Ovary (tissue), 9 donors: ENCODE results near the gene SERPINF2. TPM values are rescaled to one million over a fixed set of nuclear protein-coding genes. Genes with fewer than 3 reads are reported as not detected.
"Not testable (repeated sequence)": the region's sequence is repeated elsewhere in the genome, so short reads cannot be mapped to it uniquely, and the experiment has no call there.

Source experiments
- DNase-seq, 5 donors: peaks; one replicate each; pipeline ENCODE4 v3.0.0-alpha.2; 2019 to 2020
- H3K27ac ChIP-seq, 2 donors: fragments of 200-600 bp; one replicate each; pipeline versions ENCODE4 v1.5.1 to v1.8.0; 2019 to 2022
- H3K27me3 ChIP-seq: fragments of 200-600 bp; one replicate; pipeline ENCODE4 v1.8.0; 2022
- H3K36me3 ChIP-seq: fragments of 200-600 bp; sonication (generic); one replicate; pipeline ENCODE4 v1.5.1; 2019
- H3K4me1 ChIP-seq: one replicate; pipeline ENCODE4 v1.8.1; 2013; ENCODE audit warnings: mild to moderate bottlenecking, moderate library complexity; ENCODE audit not compliant: insufficient read depth
- H3K4me3 ChIP-seq: fragments of 200-600 bp; sonication (generic); one replicate; pipeline ENCODE4 v1.5.1; 2017
- H3K9me3 ChIP-seq, 2 donors: fragments of 200-600 bp in 1 of 2; sonication (generic) in 1 of 2; one replicate each; pipeline versions ENCODE4 v1.5.1 to v1.8.1; 2013 to 2019; ENCODE audit warnings: mild to moderate bottlenecking in 1 of 2, moderate library complexity in 1 of 2
- CTCF ChIP-seq, 3 donors: fragments of 450-650 bp in 2 of 3; fragments of 200-600 bp in 1 of 3; IDR thresholded peaks; one replicate each; pipeline versions ENCODE4 v1.5.1 to v1.8.0; 2016 to 2022; ENCODE audit warnings: antibody characterized with exemption in 3 of 3, mild to moderate bottlenecking in 1 of 3
- EP300 ChIP-seq: sonication (generic); formaldehyde crosslinking; IDR thresholded peaks from one replicate; pipeline ENCODE4 v1.6.1; 2017; ENCODE audit warnings: antibody characterized with exemption
- POLR2A ChIP-seq: fragments of 450-650 bp; IDR thresholded peaks from one replicate; pipeline ENCODE4 v1.6.1; 2017; ENCODE audit warnings: antibody characterized with exemption, mild to moderate bottlenecking, moderate library complexity
- WGBS, 3 donors: extraction: QIAGEN DNeasy Blood & Tissue Kit in 1 of 3; methylation state at CpG; one replicate each; pipeline versions ENCODE4 v1.1.5 to v1.1.7; 2013 to 2017; 5-methylcytosine and 5-hydroxymethylcytosine counted together
- intact Hi-C, 4 donors: fragments of 100-400 bp; cut with DNase I; formaldehyde crosslinking; loops; one replicate each; pipeline versions ENCODE4 v1.11.0 to v1.15.1; 2022 to 2023
- polyA plus RNA-seq, 2 donors: library from polyadenylated mRNA; stranded (reverse); fragments of 200-250 nt in 1 of 2; fragments of 350-450 nt in 1 of 2; fragmentation: Illumina TruSeq in 1 of 2; extraction: RNeasy Lipid Tissue Mini Kit (QIAGEN cat#74804) in 1 of 2; gene quantifications; one replicate each; pipeline ENCODE4 v1.2.3, GENCODE V29; 2013 to 2014
- total RNA-seq, 7 donors: library from RNA; depleted of rRNA in 2 of 7; stranded (reverse); fragments of >200 nt in 2 of 7; fragmentation: NEBNext Ultra II Directional in 3 of 7; extraction: Animal tissue kit (Norgen Biotek cat#: 25700) in 3 of 7; gene quantifications; one replicate each; pipeline versions ENCODE4 v1.1.0 to v1.2.4, GENCODE V29; 2016 to 2023
- donor health status: DM: no; HTN: no; CAD: no; lungs with moderate emphysema.
- donor health status: DM: no; HTN: no; CAD: no.
- donor health status: Bipolar disorder and iron deficiency.
- donor health status: DM: yes; HTN: yes; CAD: no.
- donor health status: DM: no; HTN: no; CAD: no.
- donor health status: DM: yes; HTN: yes; CAD: no.

Gene SERPINF2
- total and polyA plus RNA-seq, 9 donors: 1.7 to 45.2 (median 4.5) TPM

- no peak overlapping the region for H3K4me3 ChIP-seq
- TF ChIP-seq CTCF (IDR thresholded peaks at IDR 0.05) (no peak), POLR2A (no peak), EP300 (no peak)
- H3K36me3 ChIP-seq: no peaks in the 10 kb centered on the region
- no peaks in the 10 kb centered on the region for H3K27me3 ChIP-seq
- WGBS, 3 donors: 37 to 49% (median 46%) methylated on average over 4 of the region's 4 CpGs
- H3K4me1 ChIP-seq: no peaks in the 10 kb centered on the region
- no peak for DNase-seq
- intact Hi-C loops: loop anchor here in 1 of 4 donors (10.0 kb wide), 1 partner anchor 48 kb away; no protein-coding TSS in a partner anchor
- no peak overlapping the region for H3K27ac ChIP-seq
- H3K9me3 ChIP-seq: no peaks in the 10 kb centered on the region
Observed at GRCh38 chr17:1703063-1703462, 39.6 kb upstream of the SERPINF2 start.

DNA sequence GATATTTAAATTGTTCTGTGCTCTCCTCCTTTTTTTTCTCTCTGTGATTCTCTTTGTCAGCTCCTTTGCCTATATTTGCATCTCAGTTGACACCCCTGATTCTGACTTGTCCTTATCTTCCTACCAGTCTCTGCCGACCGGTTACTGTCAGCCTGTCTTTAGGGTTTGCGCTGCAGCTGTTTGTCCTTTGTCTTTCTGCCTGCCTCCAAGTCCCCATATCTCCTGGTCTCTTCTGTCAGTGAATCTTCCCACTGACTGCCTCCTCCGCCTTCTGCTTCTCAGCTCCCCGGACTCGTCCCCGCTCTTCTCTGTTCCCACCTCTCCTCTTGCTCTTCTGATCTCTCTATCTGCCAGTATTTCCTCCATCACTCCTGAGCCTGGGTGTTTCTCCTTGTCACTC, 37.7 kb upstream of the SERPINF2 start:
- no peak for TF ChIP-seq POLR2A
- TF ChIP-seq EP300: no peak
- no peak for TF ChIP-seq CTCF (IDR thresholded peaks at IDR 0.05)
- H3K4me1 ChIP-seq: no peaks in the 10 kb centered on the region
- H3K27me3 ChIP-seq: no peaks in the 10 kb centered on the region
- H3K36me3 ChIP-seq: no peaks in the 10 kb centered on the region
- WGBS, 3 donors: 71 to 73% (median 71%) methylated on average over 7 of the region's 7 CpGs
- intact Hi-C loops: loop anchor here in 3 of 4 donors (5.0 to 10.0 kb wide), 3 partner anchors 33 to 50 kb away; no protein-coding TSS in a partner anchor
- no peak overlapping the region for H3K4me3 ChIP-seq
- no peak overlapping the region for H3K27ac ChIP-seq
- DNase-seq: no peak
- no peaks in the 10 kb centered on the region for H3K9me3 ChIP-seq

GRCh38 chr17:1707107-1707506, 35.6 kb upstream of the SERPINF2 start:
- TF ChIP-seq POLR2A (no peak), CTCF (IDR thresholded peaks at IDR 0.05) (no peak), EP300 (no peak)
- 90 to 94% (median 93%) methylated on average over 5 of the region's 5 CpGs for WGBS, 3 donors
- no peak overlapping the region for H3K27ac ChIP-seq
- H3K36me3 ChIP-seq: no peaks in the 10 kb centered on the region
- no peak overlapping the region for H3K4me3 ChIP-seq
- intact Hi-C loops: loop anchor here in 3 of 4 donors (5.0 to 10.0 kb wide), 3 partner anchors 35 to 52 kb away; no protein-coding TSS in a partner anchor
- DNase-seq: no peak
- peaks cover 2% of the 10 kb centered on the region for H3K4me1 ChIP-seq
- H3K27me3 ChIP-seq: no peaks in the 10 kb centered on the region
- no peaks in the 10 kb centered on the region for H3K9me3 ChIP-seq

DNA sequence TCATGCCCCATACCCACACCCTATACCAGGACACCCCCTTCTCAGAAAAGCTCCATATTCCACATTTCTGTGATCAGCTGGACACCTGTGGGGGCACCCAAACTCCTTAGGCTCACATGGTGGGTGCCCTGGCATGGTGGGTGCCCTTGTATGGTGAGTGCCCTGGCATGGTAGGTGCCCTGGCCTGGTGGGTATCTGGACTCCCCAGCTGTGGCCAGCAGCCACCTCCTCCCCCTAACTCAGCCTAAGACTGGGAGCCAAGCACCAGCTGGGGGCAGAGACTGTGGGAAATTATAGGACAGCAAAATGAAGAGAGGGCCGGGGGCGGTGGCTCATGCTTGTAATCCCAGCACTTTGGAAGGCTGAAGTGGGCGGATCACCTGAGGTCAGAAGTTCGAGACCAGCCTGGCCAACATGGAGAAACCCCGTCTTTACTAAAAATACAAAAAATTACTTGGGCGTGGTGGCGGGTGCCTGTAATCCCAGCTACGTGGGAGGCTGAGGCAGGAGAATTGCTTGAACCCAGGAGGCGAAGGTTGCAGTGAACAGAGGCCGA, 33.8 kb upstream of the SERPINF2 start:
- H3K27ac ChIP-seq, H3K36me3 ChIP-seq, H3K9me3 ChIP-seq, H3K4me1 ChIP-seq, H3K27me3 ChIP-seq, H3K4me3 ChIP-seq: not testable (repeated sequence)
- DNase-seq: peak in 2 of 5 donors; percentile 17 to 29
- WGBS, 3 donors: 86 to 91% (median 87%) methylated on average over 10 of the region's 10 CpGs
- intact Hi-C loops: loop anchor here in 3 of 4 donors (5.0 to 10.0 kb wide), 3 partner anchors 37 to 54 kb away; no protein-coding TSS in a partner anchor

DNA sequence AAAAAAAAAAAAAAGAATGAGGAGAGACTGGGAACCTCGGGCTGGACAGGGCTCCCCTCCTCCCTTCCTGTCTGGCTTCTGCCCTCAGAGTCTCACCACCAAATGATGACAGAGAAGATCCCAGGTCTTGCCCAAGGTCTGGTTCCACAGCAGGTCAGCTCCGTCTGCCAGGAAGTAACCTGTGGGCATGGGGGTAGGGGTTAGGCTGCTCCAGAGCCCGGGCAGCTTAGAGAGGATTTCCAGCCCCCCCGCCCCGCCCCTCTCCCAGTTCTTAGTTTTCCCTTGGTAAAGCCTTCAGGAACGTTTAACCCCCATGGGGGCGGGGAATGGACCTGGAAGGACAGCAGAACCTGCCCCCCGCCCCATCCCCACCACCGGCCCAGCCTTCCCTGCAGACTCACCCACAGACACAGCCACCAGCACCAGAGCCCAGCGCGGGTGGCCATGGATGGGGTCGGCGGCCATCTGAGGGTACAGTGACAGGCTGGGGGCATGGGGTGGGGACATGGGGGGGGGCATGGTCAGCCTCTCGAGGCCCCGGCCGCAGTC, 33.2 kb upstream of the SERPINF2 start:
- H3K4me1 ChIP-seq: peaks cover 11% of the 10 kb centered on the region
- TF ChIP-seq CTCF (IDR thresholded peaks at IDR 0.05) (no peak), EP300 (no peak), POLR2A (no peak)
- peak in 3 of 5 donors; percentile 44 to 57 (median 48) for DNase-seq
- H3K27ac ChIP-seq: peak overlapping the region; percentile 53 to 77
- peak overlapping the region; percentile 83 for H3K4me3 ChIP-seq
- no peaks in the 10 kb centered on the region for H3K27me3 ChIP-seq
- H3K36me3 ChIP-seq: no peaks in the 10 kb centered on the region
- intact Hi-C loops: loop anchor here in 3 of 4 donors (5.0 to 10.0 kb wide), 3 partner anchors 37 to 55 kb away; no protein-coding TSS in a partner anchor
- no peaks in the 10 kb centered on the region for H3K9me3 ChIP-seq
- 8 to 11% (median 8%) methylated on average over 13 to 16 of the region's 16 CpGs for WGBS, 3 donors
